Measurements from ENCODE around the gene FBLN5.
"Not testable (repeated sequence)": the region's sequence is repeated elsewhere in the genome, so short reads cannot be mapped to it uniquely, and the experiment has no call there.

Gene FBLN5

GRCh38 chr14:91882776-91883175 is 64.7 kb downstream of the FBLN5 start:
- no peak for DNase-seq

- no peak for DNase-seq
Measured at GRCh38 chr14:91882369-91882768, 65.1 kb downstream of the FBLN5 start.

- DNase-seq: no peak
Measured at GRCh38 chr14:91879196-91879595, 68.3 kb downstream of the FBLN5 start.

DNA sequence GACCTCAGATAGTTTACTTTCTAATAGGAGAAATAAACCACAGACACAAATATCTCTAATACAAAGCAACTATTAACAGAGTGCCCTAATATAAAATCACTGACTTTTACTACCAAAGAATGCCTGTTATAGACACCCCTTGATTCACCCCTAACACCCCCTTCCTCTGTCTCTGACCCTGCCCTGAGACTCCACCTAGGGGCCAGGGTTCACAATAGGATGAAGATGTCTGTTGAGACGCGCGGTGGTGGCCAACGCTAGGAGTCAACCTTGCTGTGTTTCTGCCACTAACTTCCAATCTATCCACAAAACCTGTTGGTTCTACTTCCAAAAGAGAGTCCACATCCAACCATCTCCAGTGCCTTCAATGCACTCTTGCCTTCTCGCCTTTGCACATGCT is 69.2 kb downstream of the FBLN5 start:
- DNase-seq: no peak

- DNase-seq: no peak
Measured at GRCh38 chr14:91877376-91877915, 70.0 kb downstream of the FBLN5 start.

DNA sequence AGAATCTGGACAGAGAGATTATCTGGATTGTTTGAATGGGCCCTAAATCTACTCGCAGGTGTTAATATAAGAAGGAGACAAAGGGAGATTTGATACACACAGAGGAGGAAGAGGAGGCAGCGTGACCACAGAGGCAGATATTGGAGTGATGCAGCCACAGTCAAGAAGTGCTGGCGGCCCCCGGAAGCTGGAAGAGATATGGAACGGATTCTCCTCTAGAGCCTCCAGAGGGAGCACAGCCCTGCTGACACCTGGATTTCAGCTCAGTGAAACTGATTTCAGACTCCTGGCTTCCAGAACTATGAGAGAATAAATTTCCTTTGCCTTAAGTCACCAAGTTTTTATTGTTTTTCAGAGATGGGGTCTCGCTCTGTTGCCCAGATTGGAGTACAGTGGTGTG is 71.0 kb downstream of the FBLN5 start:
- DNase-seq: no peak

DNA sequence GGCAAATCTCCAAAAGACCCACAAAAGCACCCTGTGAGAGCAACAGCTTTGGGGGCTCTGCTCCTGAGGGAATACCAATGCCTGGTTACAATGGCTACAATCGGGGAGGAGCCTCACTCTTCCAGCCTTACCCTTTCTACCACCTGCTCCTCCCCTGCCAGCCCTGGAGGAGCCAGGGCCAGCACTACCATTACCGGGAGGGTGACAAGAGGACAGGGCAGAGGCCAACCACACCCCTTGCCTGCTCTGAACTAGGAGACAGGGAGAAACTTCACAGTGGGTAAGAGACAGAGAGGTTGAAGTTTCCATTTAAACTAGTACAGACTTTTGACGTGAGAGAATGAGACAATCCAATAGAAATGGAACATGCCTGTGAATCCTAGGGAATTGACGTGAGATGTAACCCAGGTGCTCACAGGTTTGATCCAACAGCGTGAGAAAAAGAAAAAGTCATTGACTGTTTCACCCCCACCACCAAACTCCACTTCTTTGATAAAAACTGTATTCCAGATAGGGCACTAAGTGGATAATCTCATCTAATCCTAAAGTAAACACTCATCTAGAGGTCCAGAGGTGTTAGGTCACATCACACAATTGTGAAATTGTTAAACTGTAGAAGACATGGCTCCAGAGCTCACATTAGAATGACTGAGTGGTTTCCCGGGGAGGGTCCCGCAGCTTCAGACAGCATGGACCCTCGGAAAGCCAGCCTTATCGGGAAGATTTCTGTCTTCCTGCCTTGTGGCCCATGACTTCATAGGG is 71.8 kb downstream of the FBLN5 start:
- no peak for DNase-seq

DNA sequence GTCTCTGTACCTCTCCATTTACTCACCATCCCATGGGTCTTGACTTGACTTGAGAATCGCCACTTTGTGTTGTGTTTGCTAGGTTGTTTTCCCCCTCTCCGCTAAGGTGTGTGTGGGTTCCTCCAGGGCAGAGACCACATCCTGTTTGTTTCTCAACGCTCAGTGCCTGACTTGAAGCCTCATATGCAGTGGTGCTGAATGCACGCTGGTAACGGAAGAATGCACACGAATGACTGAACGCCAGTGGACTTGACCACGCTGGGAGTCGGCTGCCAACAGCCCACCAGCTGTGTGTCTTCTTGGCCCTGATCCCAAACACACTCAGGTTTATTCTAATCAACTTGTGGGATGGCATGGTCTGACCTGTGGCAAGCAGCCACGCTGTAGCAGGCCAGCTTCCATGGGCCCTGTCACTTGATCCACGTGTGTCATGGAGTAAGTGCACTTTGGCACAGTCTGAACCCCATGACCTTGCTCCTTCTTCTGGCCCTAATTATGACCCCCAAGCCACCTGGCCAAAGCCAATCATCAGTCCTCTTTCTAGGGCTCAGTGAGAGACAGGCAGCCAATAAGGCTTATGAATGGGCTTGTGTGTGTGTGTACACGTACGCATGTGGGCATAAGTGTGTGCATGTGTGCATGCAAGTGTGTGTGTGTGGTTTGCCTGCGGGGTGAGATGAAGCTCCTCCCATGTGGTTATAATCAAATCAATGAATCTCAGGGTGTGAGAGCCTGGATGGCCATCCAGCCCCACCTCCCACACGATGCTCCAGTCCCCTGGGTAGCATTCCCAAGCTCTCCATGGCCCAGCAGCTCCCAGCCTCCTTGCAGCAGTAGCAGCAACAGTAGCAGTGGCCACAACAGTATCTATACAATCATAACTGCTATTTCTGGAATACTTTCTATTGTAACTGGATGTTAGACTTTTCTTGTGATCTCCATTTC is 73.8 kb downstream of the FBLN5 start:
- no peak for DNase-seq

DNA sequence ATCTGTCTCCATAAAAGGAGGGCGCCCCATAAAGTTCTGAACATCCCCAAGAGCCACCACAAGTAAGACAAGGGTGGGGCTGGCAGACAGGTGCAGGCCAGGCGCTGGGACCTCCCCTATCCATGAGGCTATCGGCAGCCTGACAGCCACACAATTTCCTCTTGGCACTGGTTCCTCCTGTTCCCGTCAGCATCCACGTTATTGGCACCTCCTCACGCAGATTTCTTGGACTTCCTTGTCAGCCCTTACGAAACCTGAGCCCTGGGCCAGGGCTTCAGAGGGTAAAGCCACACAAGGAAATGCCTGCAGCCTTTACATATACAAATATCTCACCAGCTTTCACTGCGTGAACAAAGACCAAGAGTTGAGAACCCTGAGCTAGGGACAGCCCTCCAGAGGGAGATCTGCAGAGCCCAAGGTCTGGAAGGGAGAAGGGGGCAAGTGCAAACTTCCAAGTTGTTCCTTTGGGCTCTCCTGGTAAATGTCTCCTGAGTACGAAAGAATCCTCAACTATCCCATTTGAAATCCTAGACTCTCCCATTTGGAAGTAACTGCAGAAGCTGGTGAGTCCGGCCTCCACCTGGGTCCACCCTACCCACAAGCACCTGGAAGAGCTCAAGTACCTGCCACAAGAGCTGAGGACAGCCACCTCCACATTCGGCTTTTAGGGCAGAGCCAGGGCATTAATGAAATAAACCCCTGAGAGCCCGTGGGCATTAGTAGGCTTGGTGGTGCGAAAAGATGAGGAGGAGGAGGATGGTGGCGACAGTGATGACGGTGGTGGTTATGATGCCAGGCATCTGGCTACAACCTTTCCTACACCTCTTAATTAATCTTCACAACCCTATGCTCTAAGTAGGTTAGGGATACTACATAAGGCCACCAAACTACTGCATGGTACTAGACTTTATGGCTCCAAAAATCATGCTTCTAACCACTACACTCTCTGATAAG is 74.7 kb downstream of the FBLN5 start:
- no peak for DNase-seq

DNA sequence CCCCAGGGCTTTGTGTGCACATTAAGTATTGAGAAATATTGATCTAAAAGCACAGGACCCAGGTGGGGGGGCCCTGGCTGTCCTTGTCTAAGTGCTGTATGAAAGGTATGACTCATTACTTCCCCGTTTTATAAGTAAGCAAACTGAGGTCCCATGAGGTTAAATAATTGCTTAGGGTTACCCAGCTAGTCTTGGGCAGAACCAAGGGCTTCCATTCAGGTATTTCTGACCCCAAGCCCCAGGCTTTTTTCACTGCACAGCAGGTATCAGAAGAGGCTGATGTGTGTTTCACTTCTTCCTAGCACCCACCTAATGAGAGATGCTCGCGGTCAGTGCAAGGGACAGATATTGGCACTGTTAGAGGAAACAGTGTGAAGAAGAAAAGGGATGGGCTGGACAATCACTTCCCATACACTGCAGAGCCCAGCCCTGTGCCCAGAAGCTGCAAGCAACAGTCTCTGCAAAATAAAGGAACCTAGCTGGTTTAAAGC is 75.4 kb downstream of the FBLN5 start:
- no peak for DNase-seq

- DNase-seq: not testable (repeated sequence)
Measured at GRCh38 chr14:91871401-91871800, 76.1 kb downstream of the FBLN5 start.

GRCh38 chr14:91870890-91871289 is 76.6 kb downstream of the FBLN5 start:
- no peak for DNase-seq

GRCh38 chr14:91870001-91870400 is 77.5 kb downstream of the FBLN5 start:
- DNase-seq: no peak

- no peak for DNase-seq
Measured at GRCh38 chr14:91869556-91869955, 77.9 kb downstream of the FBLN5 start.

DNA sequence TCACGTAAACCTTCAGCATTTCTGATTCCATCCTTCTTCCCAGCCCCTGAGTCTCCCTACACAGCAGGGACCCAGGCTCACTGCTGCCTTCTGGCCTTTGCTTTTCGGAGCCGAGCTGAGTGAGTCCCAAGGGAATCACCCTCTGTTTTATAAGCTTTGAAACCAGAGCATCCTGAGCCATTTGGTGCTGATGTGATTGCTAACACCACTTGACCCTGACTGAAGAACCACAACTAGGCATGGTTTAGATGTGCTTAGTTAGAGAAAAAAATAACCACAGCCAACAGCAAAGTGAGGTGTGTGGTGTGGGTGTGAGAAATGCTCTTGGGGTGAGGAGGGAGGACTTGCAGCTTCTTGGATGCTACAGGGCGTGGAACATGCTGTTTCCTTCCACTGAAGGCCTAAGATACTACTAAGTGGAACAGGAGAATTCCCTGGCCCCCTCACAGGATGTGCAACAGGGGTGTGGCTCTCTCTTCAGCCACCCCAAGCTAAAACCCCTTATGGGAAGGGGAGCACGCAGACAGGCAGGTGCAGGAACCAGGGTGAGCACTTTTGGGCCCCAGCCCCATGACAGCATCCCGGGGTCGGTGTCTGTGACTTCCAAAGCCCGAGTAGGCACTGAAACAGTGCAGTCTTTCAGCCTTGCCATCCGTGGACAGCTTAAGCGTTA is 80.0 kb downstream of the FBLN5 start, which contains the start of gene TC2N:
TSS of gene TC2N (minus strand) at position 221 of the 673 bp plus-strand sequence. CDS start 53,767 bp downstream, outside the sequence.
- DNase-seq: no peak

GRCh38 chr14:91866511-91867295 is 80.8 kb downstream of the FBLN5 start:
- no peak for DNase-seq

- no peak for DNase-seq
Measured at GRCh38 chr14:91866061-91866460, 81.4 kb downstream of the FBLN5 start.

DNA sequence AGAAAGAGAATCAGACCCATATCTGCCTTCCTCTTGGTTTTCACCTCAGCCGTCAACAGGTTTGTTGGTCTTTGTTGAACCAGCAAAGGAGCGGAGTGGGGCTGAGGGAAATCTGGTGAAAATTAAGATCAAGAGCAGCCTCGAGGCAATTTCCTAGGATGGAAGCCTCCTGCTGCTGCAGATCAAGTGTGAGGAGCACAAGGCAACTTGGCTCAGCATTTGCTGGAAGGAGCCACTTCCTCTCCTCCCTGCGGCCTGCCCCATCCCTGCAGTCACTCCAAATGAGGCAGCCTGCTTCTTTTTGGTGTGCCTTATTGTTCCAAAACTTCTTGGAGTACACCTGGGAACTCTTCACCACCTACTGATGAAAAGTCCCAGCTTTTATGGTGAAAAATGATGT is 85.1 kb downstream of the FBLN5 start:
- no peak for DNase-seq

GRCh38 chr14:91861091-91861490 is 86.4 kb downstream of the FBLN5 start:
- no peak for DNase-seq

DNA sequence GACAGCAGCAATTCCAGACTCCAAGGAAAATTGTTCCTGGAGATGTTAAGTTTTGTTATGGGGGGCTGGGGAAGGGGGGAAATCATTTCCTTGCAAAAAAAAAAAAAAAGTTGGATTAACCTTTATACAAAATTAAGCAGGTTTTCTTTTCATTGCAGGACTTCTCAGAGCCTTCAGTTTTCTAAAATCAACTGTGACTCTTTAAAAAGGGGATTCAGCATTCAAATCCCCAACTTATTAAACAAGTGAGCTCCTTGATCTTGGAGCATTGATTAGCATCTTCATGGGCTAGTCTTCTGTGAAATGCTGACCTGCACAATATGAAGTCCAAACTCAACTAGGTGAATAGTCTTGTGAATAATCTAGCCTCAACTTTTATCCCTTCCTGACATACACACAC is 87.3 kb downstream of the FBLN5 start:
- DNase-seq: no peak
